AG04450 (cell line): ENCODE data around the gene IRAK3. TPM values are rescaled to one million over a fixed set of nuclear protein-coding genes. Genes with fewer than 3 reads are reported as not detected.

Experiments used
- CTCF ChIA-PET: fragments of 300-600, 350-600 bp; formaldehyde crosslinking; extraction: SDS; loops from one replicate; lab custom pipeline; 2022; ENCODE audit warnings: antibody characterized with exemption, inconsistent platforms; lab: Charles Lee
- POLR2A ChIA-PET: fragments of 350-600 bp; formaldehyde crosslinking; extraction: SDS; loops from one replicate; lab custom pipeline; 2021; ENCODE audit warnings: antibody characterized with exemption, inconsistent platforms; lab: Yijun Ruan, JAX
- DNase-seq: peaks from one replicate; pipeline ENCODE4 v3.0.0-alpha.2; 2011; ENCODE audit warnings: low read depth, low spot score
- H3K27ac ChIP-seq: one replicate; pipeline ENCODE4 v1.5.1; 2012; ENCODE audit warnings: low read depth, low read length, control low read depth
- H3K27me3 ChIP-seq: one replicate; pipeline ENCODE4 v1.6.0; 2012; ENCODE audit warnings: low read length; ENCODE audit not compliant: control insufficient read depth, insufficient read depth
- H3K4me3 ChIP-seq: 2 replicates; pipeline ENCODE4 v1.5.1; 2011; ENCODE audit warnings: mild to moderate bottlenecking, low read depth, low read length, control low read depth
- H3K9me3 ChIP-seq: 2 replicates; pipeline ENCODE4 v1.5.1; 2012; ENCODE audit warnings: low read length; ENCODE audit not compliant: control insufficient read depth, insufficient read depth
- polyA plus RNA-seq: library from polyadenylated mRNA; depleted of rRNA; stranded (reverse); fragments of >200 nt; gene quantifications from 2 replicates; pipeline ENCODE4 v1.2.3, GENCODE V29; 2011
- TF ChIP-seq, protein P1 (sequence below): IDR thresholded peaks from 2 replicates; pipeline ENCODE4 v1.5.1; 2011; ENCODE audit warnings: low read depth, low read length, control low read depth, inconsistent platforms

The IRAK3 gene
- polyA plus RNA-seq, 1 experiment, result 3.4 TPM

DNA sequence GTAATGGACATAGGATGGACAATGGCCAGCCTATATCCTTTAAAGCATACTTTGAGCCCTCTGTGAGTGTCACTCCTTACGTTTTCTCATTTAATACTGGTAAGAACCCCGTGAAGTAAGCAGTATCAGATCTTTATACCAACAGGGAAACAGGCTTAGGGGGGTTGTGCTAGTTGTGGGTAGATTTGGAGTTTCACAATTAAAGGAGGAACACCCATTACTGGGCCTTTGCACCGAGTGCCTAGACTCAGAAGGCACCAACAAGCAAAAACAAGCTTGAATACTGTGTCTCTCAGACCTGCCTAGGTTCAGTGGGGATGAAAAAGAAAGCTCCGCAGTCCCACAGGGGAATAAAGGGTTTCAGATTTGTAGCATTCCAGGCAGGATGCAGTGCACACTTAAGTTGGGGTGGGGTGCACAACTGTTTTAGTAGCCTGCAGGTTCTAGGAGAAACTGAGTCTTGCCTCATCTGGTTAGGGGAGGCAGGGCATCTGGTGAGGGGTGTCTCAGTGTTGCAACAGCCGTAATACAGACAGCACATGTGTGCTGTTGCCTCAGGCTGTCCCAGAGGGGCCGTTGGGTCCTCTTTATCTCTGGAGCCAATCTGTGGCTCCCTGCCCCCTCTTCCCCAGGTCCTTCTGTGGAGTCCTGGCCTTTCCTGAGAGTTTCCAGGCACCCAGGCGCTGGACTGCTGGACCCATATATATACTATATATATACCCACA lies 51.2 kb downstream of the IRAK3 start:
- POLR2A ChIA-PET, result no interaction called here
- CTCF ChIA-PET, result interaction anchor here (0.7 kb wide), 1 partner anchor 39 kb away, joined by 3 read pairs; no protein-coding TSS in a partner anchor
- no peak overlapping the region for H3K4me3 ChIP-seq
- TF ChIP-seq, protein P1, sequence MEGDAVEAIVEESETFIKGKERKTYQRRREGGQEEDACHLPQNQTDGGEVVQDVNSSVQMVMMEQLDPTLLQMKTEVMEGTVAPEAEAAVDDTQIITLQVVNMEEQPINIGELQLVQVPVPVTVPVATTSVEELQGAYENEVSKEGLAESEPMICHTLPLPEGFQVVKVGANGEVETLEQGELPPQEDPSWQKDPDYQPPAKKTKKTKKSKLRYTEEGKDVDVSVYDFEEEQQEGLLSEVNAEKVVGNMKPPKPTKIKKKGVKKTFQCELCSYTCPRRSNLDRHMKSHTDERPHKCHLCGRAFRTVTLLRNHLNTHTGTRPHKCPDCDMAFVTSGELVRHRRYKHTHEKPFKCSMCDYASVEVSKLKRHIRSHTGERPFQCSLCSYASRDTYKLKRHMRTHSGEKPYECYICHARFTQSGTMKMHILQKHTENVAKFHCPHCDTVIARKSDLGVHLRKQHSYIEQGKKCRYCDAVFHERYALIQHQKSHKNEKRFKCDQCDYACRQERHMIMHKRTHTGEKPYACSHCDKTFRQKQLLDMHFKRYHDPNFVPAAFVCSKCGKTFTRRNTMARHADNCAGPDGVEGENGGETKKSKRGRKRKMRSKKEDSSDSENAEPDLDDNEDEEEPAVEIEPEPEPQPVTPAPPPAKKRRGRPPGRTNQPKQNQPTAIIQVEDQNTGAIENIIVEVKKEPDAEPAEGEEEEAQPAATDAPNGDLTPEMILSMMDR, result no peak
- H3K27ac ChIP-seq, result no peak overlapping the region
- no peaks in the 10 kb centered on the region for H3K9me3 ChIP-seq
- no peaks in the 10 kb centered on the region for H3K27me3 ChIP-seq
- DNase-seq, result no peak

DNA sequence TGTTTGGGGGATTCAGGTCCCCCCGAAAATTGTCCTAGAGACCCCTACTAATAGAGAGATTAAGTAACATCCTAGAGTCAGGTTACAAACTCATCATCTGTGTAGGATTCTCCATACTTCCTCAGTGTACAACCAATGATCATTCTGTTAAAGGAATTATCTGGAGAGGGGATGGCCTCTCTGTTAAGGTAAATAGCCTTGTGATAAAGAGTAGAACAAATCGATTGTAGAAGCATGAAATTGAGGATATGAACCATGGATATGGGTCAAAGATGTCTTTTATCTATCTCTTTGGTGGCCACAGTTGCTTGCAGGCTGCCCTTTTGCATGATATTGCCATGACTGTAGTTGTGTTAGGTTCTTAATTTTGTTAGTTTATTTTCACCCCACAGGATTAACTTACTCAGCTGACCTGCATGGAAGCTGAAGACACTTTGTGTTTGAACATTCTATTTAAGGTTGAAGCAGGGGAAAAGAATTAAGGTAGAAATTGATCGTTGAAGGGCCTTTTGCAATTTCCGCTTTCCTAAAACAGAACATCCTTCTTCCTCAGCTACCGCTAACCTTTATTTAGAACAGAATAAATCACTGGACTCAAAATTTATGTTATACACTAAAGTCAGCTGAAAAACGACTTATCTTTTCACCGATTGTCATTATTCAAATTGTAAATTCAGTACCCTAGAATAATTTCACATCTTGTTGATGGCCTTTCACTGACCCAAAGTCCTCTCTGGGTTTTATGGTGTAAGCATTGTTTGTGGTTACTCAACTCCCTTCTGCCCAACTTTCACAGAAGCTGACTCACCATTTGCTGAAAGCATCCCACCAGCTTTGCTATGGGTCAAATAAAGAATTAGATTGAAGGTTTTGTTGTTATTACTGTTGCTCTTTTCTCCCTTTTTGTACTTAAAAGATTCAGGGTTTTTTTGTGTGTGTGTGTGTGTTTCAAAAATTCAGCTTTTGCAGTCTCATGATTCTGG lies 52.3 kb downstream of the IRAK3 start:
- H3K9me3 ChIP-seq, result no peaks in the 10 kb centered on the region
- no peak overlapping the region for H3K27ac ChIP-seq
- H3K27me3 ChIP-seq, result no peaks in the 10 kb centered on the region
- TF ChIP-seq, protein P1, result no peak
- peak; percentile 45 for DNase-seq
- H3K4me3 ChIP-seq, result no peak overlapping the region
- CTCF ChIA-PET, result no interaction called here
- POLR2A ChIA-PET, result interaction anchor here (0.6 to 0.7 kb wide), 2 partner anchors 71 to 96 kb away, joined by 3 to 4 read pairs; partner anchors contain the start of gene TMBIM4

DNA sequence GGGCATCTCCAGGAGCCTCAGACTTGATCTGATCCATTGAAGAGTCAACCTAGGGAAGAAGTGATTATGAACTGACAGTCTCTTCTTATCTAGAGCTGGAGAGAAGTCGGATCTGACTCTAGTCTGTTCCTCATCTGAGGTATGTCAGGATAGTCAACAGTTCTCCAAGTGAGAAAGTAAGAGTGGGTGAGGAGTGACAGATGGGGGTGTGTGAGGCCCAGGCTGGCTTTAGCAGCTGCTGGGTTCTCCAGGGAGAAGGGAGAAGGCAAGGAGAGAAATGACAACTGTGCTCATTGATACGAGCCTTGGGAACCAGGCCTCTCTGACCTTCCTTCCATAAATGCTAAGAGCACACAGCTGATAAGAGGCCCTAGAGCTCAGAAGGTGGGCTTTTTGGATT lies 53.3 kb downstream of the IRAK3 start:
- CTCF ChIA-PET, result no interaction called here
- Histone ChIP-seq H3K27ac (no peak overlapping the region), H3K4me3 (no peak overlapping the region), H3K27me3 (no peaks in the 10 kb centered on the region), H3K9me3 (no peaks in the 10 kb centered on the region)
- POLR2A ChIA-PET, result interaction anchor here (0.6 to 0.7 kb wide), 2 partner anchors 72 to 97 kb away, joined by 3 to 4 read pairs; partner anchors contain the start of gene TMBIM4
- TF ChIP-seq, protein P1, result no peak
- no peak for DNase-seq

DNA sequence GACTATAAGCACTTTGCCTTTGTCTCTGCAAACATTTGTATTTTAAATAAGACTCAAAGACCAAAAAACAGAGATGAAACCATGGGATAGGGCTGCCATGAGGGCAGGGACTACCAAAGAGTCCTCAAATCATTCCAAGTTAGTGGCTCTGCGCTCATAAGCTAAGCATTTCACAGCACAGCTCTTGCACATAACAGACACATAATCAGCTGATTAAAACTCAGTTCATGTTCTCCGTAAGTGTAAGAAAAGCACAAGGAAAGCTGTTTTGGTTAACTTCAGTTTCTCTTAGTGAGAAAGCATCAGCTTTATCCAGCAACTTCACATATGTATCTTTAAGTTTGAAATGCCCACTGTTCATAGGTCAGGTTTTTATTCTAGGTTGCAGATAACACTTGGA lies 54.9 kb downstream of the IRAK3 start:
- no peak for DNase-seq
- Histone ChIP-seq H3K9me3 (no peaks in the 10 kb centered on the region), H3K27me3 (no peaks in the 10 kb centered on the region), H3K27ac (no peak overlapping the region), H3K4me3 (no peak overlapping the region)
- ChIA-PET POLR2A (no interaction called here), CTCF (interaction anchor here (1.4 kb wide), 1 partner anchor 26 kb away, joined by 8 read pairs; no protein-coding TSS in a partner anchor)
- TF ChIP-seq, protein P1, result no peak
